GM21723 (cell line): ENCODE data around the gene GPR75.

Experiments
- ATAC-seq: cut with Tn5 transposase; IDR thresholded peaks from one replicate; pipeline ENCODE4 v1.9.1; 2021; ENCODE audit warnings: mild to moderate bottlenecking, moderate library complexity; ENCODE audit not compliant: unreplicated experiment

The GPR75 gene

GRCh38 chr2:53859206-53860181, at the start of gene GPR75:
TSS of gene GPR75 (minus strand) at chr2:53859967. CDS start at chr2:53854756, 5,211 bp downstream.
- no peak for ATAC-seq

- no peak for ATAC-seq
Measured at GRCh38 chr2:53907582-53907981, 47.8 kb upstream of the GPR75 start.

GRCh38 chr2:53905396-53905795, 45.6 kb upstream of the GPR75 start:
- no peak for ATAC-seq

GRCh38 chr2:53903011-53903410, 43.2 kb upstream of the GPR75 start:
- no peak for ATAC-seq

- ATAC-seq = no peak
Measured at GRCh38 chr2:53901192-53901591, 41.4 kb upstream of the GPR75 start.

GRCh38 chr2:53896864-53897263, 37.1 kb upstream of the GPR75 start:
- no peak for ATAC-seq

- ATAC-seq = no peak
Measured at GRCh38 chr2:53886406-53887280, 26.9 kb upstream of the GPR75 start.

GRCh38 chr2:53884883-53885282, 25.1 kb upstream of the GPR75 start:
- ATAC-seq = no peak

- no peak for ATAC-seq
Measured at GRCh38 chr2:53881986-53882385, 22.2 kb upstream of the GPR75 start.

GRCh38 chr2:53881360-53881759, 21.6 kb upstream of the GPR75 start:
- ATAC-seq = no peak

GRCh38 chr2:53880756-53881155, 21.0 kb upstream of the GPR75 start:
- ATAC-seq = no peak

GRCh38 chr2:53877556-53877955, 17.8 kb upstream of the GPR75 start:
- ATAC-seq = no peak

- ATAC-seq = no peak
Measured at GRCh38 chr2:53877112-53877511, 17.3 kb upstream of the GPR75 start.

- no peak for ATAC-seq
Measured at GRCh38 chr2:53874401-53874950, 14.7 kb upstream of the GPR75 start.

- no peak for ATAC-seq
Measured at GRCh38 chr2:53867773-53868172, 8.0 kb upstream of the GPR75 start.

GRCh38 chr2:53867169-53867568, 7.4 kb upstream of the GPR75 start:
- no peak for ATAC-seq

GRCh38 chr2:53865962-53866361, 6.2 kb upstream of the GPR75 start:
- no peak for ATAC-seq

- ATAC-seq = no peak
Measured at GRCh38 chr2:53865264-53865663, 5.5 kb upstream of the GPR75 start.

- ATAC-seq = no peak
Measured at GRCh38 chr2:53863538-53864227, 3.9 kb upstream of the GPR75 start.

- no peak for ATAC-seq
Measured at GRCh38 chr2:53861824-53862223, 2.1 kb upstream of the GPR75 start.

GRCh38 chr2:53856272-53856671, 3.5 kb downstream of the GPR75 start:
- no peak for ATAC-seq
